GM06990 (cell line): ENCODE data around the gene ZNF471.

Source experiments
- DNase-seq: peaks from one replicate; pipeline ENCODE4 v3.0.0-alpha.2; 2011; ENCODE audit not compliant: insufficient read length; ENCODE audit errors: extremely low read depth
- H3K27me3 ChIP-seq: replicated peaks from 2 replicates; pipeline ENCODE4 v1.6.0; 2011; ENCODE audit warnings: low read length; ENCODE audit not compliant: control insufficient read depth, insufficient read depth
- H3K36me3 ChIP-seq: 2 replicates; pipeline ENCODE4 v1.5.1; 2011; ENCODE audit warnings: low read length; ENCODE audit not compliant: control insufficient read depth, insufficient read depth
- H3K4me3 ChIP-seq: replicated peaks from 2 replicates; pipeline ENCODE4 v1.5.1; 2011; ENCODE audit warnings: low read depth, mild to moderate bottlenecking, control low read depth, low read length
- CTCF ChIP-seq: IDR thresholded peaks from 2 replicates; pipeline ENCODE4 v1.5.1; 2011; ENCODE audit warnings: low read length, control low read depth, mild to moderate bottlenecking, inconsistent platforms; ENCODE audit not compliant: insufficient read depth, poor library complexity, severe bottlenecking

Gene ZNF471

GRCh38 chr19:56538254-56538760 lies 30.7 kb downstream of the ZNF471 start:
- DNase-seq, result peak; percentile 72
- H3K4me3 ChIP-seq, result no peak overlapping the region
- no peaks in the 10 kb centered on the region for H3K36me3 ChIP-seq
- no peak for TF ChIP-seq CTCF
- no peaks in the 10 kb centered on the region for H3K27me3 ChIP-seq

GRCh38 chr19:56538761-56539263 lies 31.2 kb downstream of the ZNF471 start, which contains the start of gene ZFP28:
Gene ZFP28 (plus strand): TSS chr19:56538948. CDS start chr19:56539019, 71 bp downstream.
- Histone ChIP-seq H3K36me3 (no peaks in the 10 kb centered on the region), H3K27me3 (no peaks in the 10 kb centered on the region), H3K4me3 (no peak within 1 kb of the TSS)
- TF ChIP-seq CTCF, result no peak
- no peak for DNase-seq

GRCh38 chr19:56543776-56544175 lies 36.1 kb downstream of the ZNF471 start:
- no peaks in the 10 kb centered on the region for H3K27me3 ChIP-seq
- no peak for TF ChIP-seq CTCF
- DNase-seq, result no peak
- H3K4me3 ChIP-seq, result no peak overlapping the region
- no peaks in the 10 kb centered on the region for H3K36me3 ChIP-seq

GRCh38 chr19:56547535-56547934 lies 39.9 kb downstream of the ZNF471 start:
- TF ChIP-seq CTCF, result no peak
- Histone ChIP-seq H3K4me3 (no peak overlapping the region), H3K27me3 (no peaks in the 10 kb centered on the region), H3K36me3 (no peaks in the 10 kb centered on the region)
- no peak for DNase-seq

- no peak for DNase-seq
- no peaks in the 10 kb centered on the region for H3K36me3 ChIP-seq
- no peak for TF ChIP-seq CTCF
- H3K27me3 ChIP-seq, result no peaks in the 10 kb centered on the region
- H3K4me3 ChIP-seq, result no peak overlapping the region
Measured at GRCh38 chr19:56554272-56554869, 46.7 kb downstream of the ZNF471 start.

DNA sequence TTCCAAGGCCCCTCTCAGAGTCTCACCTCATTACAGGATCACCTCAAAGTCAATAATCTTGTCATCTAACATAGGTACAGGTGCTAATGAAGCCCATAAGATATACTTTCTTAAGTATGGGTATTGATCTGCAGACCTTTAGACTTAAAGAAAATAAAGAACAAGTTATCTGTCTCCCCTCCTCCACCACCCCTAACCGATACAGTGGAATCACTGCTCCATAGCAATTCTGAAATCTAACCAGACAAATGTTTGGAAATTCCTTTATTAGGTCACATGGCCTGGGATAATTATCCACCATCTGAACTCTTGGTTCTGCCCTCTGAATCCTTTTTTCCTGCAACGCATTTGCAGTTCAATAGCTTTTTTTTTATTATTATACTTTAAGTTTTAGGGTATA lies 55.1 kb downstream of the ZNF471 start:
- no peak overlapping the region for H3K4me3 ChIP-seq
- no peak for DNase-seq
- H3K36me3 ChIP-seq, result no peaks in the 10 kb centered on the region
- no peaks in the 10 kb centered on the region for H3K27me3 ChIP-seq
- TF ChIP-seq CTCF, result no peak
